HFF-Myc (cell line): ENCODE results near the gene RBP2.

Source experiments
- DNase-seq: peaks from one replicate; pipeline ENCODE4 v3.0.0-alpha.2; 2011; ENCODE audit warnings: low read depth; ENCODE audit errors: extremely low read depth
- H3K4me3 ChIP-seq: replicated peaks from 2 replicates; pipeline ENCODE4 v1.5.1; 2011; ENCODE audit warnings: low read depth, mild to moderate bottlenecking, control low read depth, low read length
- CTCF ChIP-seq: IDR thresholded peaks from 2 replicates; pipeline ENCODE4 v1.5.1; 2012; ENCODE audit warnings: mild to moderate bottlenecking, low read depth, low read length, control low read depth; ENCODE audit errors: missing control alignments

RBP2 gene

GRCh38 chr3:139472380-139473010, 3.8 kb downstream of the RBP2 start:
- TF ChIP-seq CTCF = no peak
- no peak for DNase-seq

GRCh38 chr3:139470199-139470598, 6.1 kb downstream of the RBP2 start:
- no peak for TF ChIP-seq CTCF
- no peak for DNase-seq
- no peak overlapping the region for H3K4me3 ChIP-seq

More at GRCh38 chr3:139472380-139473010, 3.8 kb downstream of the RBP2 start:
- H3K4me3 ChIP-seq = no peak overlapping the region

GRCh38 chr3:139468399-139468798, 7.9 kb downstream of the RBP2 start:
- no peak for DNase-seq
- H3K4me3 ChIP-seq = no peak overlapping the region
- no peak for TF ChIP-seq CTCF

GRCh38 chr3:139466360-139466759, 10.0 kb downstream of the RBP2 start:
- no peak for DNase-seq
- no peak overlapping the region for H3K4me3 ChIP-seq
- TF ChIP-seq CTCF = no peak

GRCh38 chr3:139465636-139466035, 10.7 kb downstream of the RBP2 start:
- TF ChIP-seq CTCF = no peak
- no peak for DNase-seq
- no peak overlapping the region for H3K4me3 ChIP-seq

- H3K4me3 ChIP-seq = no peak overlapping the region
- DNase-seq = no peak
- no peak for TF ChIP-seq CTCF
These were observed 12.8 kb downstream of the RBP2 start for GRCh38 chr3:139463466-139463865.

- no peak for DNase-seq
- no peak overlapping the region for H3K4me3 ChIP-seq
These were observed 15.8 kb downstream of the RBP2 start for GRCh38 chr3:139460529-139460928.

More at GRCh38 chr3:139460529-139460928, 15.8 kb downstream of the RBP2 start:
- no peak for TF ChIP-seq CTCF
